Stimulated activated CD4-positive, alpha-beta T cell treated with anti-CD3 and anti-CD28 coated beads, Interleukin-2, amount 100 ng/mL, for 24 hours (primary cell): ENCODE measurements around the gene KCTD17.

Experiments
- DNase-seq, 2 donors: peaks; one replicate each; pipeline ENCODE4 v3.0.0-alpha.2; 2020

Gene KCTD17

GRCh38 chr22:37083914-37084313, 32.4 kb downstream of the KCTD17 start:
- DNase-seq = no peak

GRCh38 chr22:37084385-37084784, 32.8 kb downstream of the KCTD17 start:
- no peak for DNase-seq

- DNase-seq = no peak
Measured at GRCh38 chr22:37086184-37086583, 34.6 kb downstream of the KCTD17 start.

GRCh38 chr22:37088108-37088605, 36.6 kb downstream of the KCTD17 start:
- peak in 1 of 2 donors; percentile 57 for DNase-seq

GRCh38 chr22:37088750-37089408, 37.3 kb downstream of the KCTD17 start:
- peak in 1 of 2 donors; percentile 34 for DNase-seq

GRCh38 chr22:37089434-37089833, 37.9 kb downstream of the KCTD17 start:
- DNase-seq = no peak

GRCh38 chr22:37090920-37091695, 39.6 kb downstream of the KCTD17 start:
- DNase-seq = no peak

GRCh38 chr22:37091994-37092393, 40.5 kb downstream of the KCTD17 start:
- DNase-seq = no peak

- no peak for DNase-seq
Measured at GRCh38 chr22:37092997-37093396, 41.5 kb downstream of the KCTD17 start.

GRCh38 chr22:37094239-37094638, 42.7 kb downstream of the KCTD17 start:
- no peak for DNase-seq

GRCh38 chr22:37095113-37095512, 43.6 kb downstream of the KCTD17 start:
- DNase-seq = peak; percentile 74 to 78

GRCh38 chr22:37097346-37097745, 45.8 kb downstream of the KCTD17 start:
- DNase-seq = no peak

- DNase-seq = no peak
Measured at GRCh38 chr22:37098976-37099591, 47.5 kb downstream of the KCTD17 start.

GRCh38 chr22:37100589-37101127, 49.1 kb downstream of the KCTD17 start:
- DNase-seq = no peak

GRCh38 chr22:37101311-37102066, 49.9 kb downstream of the KCTD17 start:
- DNase-seq = no peak

- DNase-seq = no peak
Measured at GRCh38 chr22:37103151-37103550, 51.6 kb downstream of the KCTD17 start.

GRCh38 chr22:37103656-37104452, 52.3 kb downstream of the KCTD17 start:
- no peak for DNase-seq

GRCh38 chr22:37105154-37105553, 53.6 kb downstream of the KCTD17 start:
- DNase-seq = no peak

GRCh38 chr22:37105990-37106389, 54.4 kb downstream of the KCTD17 start:
- DNase-seq = no peak

- no peak for DNase-seq
Measured at GRCh38 chr22:37107816-37108621, 56.5 kb downstream of the KCTD17 start.
